IPS-NIHi11 (cell line): Measurements from ENCODE around the gene FAXC.
"Not testable (repeated sequence)": the region's sequence is repeated elsewhere in the genome, so short reads cannot be mapped to it uniquely, and the experiment has no call there.

ENCODE experiments used
- DNase-seq: peaks from one replicate; pipeline ENCODE4 v3.0.0; 2012; ENCODE audit warnings: mixed read lengths, low spot score

FAXC gene

DNA sequence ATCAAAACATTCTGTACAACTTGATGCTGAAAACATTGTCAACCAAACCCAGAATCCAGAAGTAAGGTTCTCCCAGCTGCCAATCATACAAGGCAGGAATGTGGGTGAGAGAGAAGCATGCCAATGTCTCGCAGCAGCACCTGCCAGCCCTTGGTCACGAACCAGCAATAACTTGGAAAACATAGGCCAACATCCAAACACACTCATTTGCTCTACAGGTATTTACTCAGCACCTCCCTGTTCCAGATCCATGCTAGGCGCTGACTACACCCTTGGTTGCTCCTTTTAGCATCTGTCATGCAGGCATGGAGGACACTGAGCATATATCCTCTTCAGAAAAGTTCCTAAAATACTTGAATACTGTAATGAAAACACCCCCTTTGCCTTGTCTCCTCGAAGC, 63.6 kb downstream of the FAXC start:
- DNase-seq = no peak

DNA sequence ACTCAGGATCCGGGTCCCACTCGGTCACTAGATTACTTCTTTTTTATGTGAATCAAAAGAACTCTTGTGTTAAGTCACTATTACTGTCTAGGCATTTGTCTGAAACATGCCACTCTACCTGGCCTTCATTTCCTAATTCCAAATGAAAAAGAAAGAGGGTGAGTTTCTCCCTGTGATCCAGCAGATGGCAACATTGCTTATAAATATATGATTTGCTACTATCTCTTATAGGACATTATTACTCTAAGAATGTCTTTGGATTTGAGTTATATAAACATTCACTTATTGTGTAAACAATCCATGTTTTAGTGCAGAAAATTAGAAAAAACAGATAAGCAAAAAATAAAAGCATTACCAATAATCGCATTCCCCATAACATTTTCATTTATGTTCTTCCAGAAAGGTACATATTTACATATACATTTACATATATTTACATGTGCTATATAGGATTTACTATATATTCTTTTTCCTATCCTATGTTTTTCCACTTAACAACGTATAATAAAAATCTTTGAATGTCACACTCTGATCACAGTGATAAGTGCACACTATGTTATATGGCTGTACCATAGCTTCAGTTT, 66.9 kb downstream of the FAXC start:
- peak; percentile 18 for DNase-seq

DNA sequence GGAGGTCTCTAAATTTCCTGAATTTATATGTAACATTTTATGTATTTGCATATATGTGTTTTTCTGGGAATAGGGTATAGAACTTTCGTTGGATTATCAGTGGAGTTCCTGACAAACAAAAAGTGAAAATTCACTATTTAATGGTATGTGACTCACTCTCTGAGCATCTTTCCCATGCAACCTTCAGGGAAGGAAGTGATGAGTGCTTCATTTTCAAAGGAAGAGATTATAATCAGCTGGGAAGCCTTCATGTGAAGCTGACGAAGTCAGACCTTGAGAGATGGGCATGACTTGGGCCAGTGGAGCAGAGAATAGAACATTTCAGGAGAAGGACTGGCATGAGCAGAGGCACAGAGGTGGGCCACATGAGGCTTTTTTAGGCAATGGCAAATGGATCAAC, 72.7 kb downstream of the FAXC start:
- DNase-seq = no peak

DNA sequence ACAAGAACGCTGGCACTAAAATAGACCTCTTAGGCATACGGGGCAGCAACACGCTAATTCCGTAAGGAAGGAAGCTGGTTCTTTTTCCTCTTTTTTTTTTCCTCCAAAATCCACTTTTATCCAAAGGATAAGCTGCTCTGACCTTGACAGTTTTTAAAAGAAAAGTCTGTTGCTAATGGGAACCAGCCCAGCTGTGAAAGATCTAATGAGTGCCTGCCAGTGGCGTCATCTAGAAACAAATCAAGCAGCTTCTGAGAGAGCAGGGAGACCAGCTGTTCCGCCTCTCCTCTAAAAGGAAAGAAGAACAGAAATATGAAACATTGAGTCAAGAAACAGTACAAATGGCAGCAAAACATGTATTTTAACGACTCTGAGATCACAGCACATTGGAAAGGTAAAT, 78.6 kb downstream of the FAXC start:
- DNase-seq = no peak

DNA sequence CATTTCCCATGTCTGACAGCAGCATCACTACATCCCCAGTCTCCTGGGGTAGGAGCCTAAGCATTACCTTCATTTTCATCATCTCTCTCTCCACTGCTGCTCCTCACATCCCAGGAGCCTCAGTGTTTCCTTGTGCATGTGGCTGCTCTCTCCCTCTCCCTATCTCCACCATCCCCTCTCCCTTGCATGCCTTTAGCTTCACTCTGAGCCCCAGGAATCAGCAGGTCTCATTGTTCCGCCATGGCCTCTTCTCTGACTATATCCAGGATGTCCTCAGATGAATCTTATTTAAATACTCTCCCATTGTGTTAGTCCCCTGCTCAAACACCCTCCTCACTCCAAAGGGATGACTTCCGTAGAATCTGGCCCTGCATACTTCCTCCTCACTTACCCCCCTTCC, 79.4 kb downstream of the FAXC start:
- DNase-seq = no peak

DNA sequence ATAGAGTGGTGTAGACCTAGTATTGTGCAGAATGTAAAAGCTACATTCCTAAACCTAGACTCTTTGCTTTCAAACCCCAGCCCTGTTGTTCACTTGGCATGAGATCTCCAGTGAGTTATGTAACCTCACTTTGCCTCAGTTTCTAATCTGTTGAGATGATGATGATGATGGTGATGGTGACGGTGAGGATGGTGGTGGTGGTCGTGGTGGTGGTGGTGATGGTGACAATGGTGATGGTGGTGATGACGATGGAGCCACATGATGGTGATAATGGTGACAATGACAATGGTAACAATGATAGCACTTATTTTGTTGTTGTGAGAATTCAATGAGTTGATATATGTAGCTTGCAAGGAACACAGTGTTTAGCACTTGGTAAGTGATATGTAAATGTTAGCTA, 80.3 kb downstream of the FAXC start:
- no peak for DNase-seq

DNA sequence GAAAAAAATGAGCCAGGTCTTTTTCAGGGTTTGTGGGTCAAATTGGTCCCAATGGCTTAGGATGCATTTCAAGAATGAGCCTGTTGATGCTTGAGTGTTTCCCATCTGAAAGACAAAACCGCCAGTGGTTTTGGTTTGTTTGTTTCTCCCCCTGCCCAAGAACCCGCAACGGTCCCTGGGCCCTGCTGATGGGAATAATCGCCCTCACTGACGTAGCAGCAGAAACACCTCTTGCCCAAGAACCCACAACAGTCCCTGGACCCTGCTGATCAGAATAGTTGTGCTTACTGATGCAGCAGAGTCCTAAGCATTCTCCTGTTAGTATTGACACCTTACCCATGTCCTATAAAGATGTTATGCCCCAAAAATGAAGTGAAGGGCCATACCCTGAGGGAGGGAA, 82.5 kb downstream of the FAXC start:
- DNase-seq = not testable (repeated sequence)

DNA sequence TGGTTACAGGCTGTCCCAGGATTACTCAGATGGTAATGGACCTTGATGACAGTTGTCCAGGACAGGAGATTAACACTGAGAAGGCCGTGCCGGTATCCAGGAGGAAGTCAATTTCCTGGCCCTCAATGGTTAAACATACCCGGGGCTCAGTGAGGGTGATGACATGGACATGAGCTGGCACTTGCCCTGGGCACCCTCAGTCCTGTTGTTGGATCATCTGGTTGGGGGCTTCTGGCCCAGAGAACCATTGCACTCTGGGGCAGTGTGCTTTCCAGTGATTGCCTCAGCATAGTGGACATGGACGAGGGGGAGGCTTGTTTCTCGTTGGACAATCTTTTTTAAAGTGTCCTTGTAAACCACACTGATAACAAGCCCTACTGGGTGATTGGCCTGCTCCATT, 84.0 kb downstream of the FAXC start:
- DNase-seq = not testable (repeated sequence)

DNA sequence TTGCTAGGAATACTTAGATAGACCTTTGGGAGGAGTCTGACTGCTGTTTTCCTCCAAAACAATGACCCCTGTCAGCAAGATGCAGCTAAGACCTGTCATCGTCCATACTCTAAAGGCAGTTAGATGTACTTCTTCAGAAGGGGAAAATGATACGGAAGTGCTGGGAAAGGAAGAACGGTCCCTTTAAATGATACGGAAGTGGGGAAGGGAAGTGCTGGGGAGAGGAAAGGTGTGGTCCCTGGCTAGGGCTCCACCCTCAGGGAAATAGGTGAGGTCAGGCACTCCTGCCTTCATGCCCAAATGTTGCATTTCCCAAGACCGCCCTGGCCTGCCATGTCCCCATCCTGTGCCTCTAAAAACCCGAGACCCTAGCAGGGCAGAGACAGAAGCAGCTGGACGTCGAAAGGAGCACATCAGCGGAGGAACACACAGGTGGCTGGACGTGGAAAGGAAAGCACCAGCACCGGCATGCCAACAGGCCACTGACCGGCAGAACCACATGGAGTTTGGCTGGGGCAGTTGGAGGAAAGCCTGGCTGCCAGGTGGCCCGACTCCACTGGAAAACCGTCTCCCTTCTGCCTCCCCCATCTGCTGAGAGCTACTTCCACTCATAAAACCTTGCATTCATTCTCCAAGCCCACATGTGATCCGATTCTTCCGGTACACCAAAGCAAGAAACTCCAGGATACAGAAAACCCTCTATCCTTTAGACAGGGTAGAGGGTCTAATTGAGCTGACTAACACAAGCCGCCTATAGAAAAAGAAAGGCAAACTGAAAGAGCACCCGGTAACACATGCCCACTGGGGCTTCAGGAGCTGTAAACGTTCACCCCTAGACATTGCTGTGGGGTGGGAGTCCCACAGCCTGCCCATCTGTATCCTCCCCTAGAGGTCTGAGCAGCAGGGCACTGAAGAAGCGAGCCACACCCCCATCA, 94.6 kb downstream of the FAXC start:
- DNase-seq = no peak

DNA sequence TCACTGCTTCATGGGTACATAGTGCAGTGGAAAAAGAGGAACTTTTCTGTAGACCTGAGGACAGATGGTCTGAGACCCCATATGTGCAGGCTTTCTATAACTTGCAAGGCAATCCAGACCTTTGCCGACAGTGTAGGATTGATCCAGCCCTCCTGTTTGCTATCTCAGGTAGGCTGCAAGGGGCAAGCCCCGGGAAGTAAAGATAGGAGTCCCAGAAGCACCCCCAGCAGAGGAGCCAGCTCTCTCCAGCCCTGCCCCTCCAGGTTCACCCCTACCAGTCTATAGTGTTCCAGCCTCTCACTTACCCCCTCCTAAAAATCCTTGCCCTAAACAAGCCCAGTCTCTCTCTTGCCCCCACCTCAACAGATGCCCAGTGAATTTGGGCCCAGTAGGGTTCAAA, 96.2 kb downstream of the FAXC start:
- DNase-seq = no peak

DNA sequence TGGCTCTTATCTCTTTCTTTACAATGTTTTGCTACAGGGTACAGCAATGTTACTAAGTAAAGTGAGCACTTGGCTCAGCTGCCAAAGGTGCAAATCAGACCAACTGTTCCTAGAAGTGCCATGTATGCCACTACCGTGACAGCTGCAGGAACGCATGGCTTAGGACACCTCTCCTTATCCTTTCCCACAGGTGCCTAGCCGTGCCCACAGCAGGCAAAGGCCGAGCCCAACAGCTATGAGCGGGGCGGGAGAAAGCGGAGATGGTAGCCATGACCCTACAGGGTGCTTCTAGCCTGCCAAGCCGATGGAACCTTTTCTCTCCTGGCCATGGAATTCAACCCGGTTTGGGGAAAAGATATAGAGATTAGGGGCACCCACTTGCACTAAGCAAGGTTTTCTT, 97.1 kb downstream of the FAXC start:
- no peak for DNase-seq

DNA sequence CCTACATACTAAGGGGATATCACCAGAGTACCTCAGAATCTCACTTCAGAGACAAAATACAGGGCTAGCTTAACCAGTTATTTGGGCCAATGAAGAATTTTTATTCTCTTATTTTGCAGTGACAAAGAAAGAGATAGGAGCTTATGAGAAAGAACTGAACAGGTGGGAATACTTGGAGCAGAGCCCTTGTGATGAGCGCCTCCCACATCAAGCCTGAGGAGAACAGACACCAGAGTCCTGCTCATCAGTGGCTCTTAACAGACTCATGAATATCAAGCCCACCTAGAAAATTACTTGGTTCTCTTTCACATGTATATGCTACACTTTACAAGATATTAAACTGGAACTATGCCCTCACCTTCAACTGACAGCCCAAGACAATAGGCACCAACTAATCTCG, 99.0 kb downstream of the FAXC start:
- no peak for DNase-seq

DNA sequence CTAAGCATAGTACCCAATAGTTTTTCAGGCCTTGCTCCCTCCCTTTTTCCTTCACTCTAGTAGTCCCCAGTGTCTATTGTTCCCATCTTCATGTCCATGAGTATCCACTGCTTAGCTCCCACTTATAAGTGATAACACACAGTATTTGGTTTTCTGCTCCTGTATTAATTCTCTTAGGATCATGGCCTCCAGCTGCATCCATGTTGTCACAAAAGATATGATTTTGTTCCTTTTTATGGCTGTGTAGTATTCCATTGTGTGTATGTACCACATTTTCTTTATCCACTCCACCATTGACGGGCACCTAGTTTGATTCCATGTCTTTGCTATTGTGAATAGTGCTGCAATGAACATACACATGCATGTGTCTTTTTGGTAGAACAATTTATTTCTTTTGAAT, 102.9 kb downstream of the FAXC start:
- DNase-seq = no peak

DNA sequence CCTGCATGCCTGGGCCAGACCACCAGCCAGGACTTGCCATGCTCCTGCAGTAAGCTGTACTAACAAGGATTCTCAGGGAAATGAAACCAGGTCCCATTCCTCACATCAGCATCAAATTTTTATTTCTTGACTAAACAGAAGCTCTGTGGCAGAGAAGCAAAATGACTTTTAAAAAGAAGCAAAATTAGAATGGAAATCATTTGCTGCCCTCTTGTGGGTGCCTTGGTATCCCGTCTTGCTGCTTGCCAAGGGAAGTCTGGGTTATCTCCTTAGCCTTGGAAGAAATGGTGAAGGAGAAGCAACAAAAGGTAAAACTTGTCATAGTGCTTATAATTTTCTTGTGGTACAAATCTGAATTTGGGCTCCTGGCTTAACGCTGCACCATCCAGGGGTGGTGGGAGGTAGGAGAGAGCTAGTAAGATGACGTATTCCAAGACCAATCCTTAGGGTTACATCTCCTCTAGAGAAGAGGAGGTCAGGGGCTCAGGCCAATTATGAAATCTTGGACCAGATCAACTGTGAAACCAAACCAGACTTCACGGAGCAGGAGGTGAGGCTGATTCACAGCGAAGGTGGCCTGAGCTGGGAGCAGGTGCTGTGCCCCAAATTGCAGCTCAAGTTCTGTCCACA, 107.5 kb downstream of the FAXC start:
- peak; percentile 61 for DNase-seq

DNA sequence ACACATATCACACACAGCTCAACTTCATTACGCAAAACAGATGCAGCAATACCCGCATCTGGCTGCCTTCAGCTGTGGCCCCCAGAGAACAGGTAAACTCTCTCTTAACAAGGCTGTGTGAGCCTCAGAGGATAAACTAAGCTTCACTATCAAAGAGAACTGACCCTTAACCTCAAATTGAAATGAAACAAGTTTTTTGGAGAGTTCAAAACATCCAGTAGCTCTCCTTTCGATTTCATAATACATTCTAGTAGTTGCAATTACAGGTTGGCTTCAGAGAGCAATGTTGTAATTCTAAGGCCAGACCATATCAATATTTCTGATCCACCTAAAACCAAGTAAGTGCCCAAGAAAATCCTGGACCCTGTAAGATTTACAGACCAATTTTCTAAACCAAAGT, 113.5 kb downstream of the FAXC start:
- no peak for DNase-seq

DNA sequence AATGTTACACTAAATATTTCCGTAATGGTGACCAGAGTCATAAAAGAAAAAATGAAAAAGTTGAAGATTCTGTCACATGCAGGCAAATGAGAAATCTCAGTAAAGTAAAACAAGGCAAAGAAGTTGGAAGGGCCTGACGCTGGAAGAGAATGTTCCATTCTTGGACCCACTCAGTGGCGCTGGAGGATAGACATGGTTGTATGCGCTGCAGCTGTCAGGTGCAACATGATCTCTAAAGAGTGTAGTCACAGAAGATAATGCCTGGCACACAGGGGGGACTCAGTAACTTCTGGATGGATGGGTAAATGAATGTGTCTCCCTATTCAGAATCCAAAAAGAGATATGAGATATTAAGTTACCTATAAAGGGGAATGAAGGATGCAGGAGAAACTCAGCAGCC, 116.3 kb downstream of the FAXC start:
- no peak for DNase-seq

DNA sequence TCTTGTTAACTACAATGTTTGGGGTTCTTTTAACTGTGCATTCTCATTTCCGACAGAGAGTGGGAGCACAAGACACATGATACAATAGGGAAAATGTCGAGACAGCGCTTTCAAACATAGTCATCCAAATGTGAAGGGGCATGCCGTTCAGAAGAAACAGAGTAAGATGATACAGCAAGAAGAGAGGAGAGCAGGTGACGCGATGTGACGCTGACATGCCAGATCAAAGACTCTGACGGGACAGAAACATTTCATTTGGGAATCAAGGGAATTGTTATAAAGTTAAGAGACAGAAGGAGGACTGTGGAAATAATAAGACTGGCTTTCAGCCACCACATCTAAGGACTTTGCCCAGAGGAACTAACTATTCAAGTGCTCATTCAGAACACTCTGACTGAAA, 117.4 kb downstream of the FAXC start:
- DNase-seq = no peak

DNA sequence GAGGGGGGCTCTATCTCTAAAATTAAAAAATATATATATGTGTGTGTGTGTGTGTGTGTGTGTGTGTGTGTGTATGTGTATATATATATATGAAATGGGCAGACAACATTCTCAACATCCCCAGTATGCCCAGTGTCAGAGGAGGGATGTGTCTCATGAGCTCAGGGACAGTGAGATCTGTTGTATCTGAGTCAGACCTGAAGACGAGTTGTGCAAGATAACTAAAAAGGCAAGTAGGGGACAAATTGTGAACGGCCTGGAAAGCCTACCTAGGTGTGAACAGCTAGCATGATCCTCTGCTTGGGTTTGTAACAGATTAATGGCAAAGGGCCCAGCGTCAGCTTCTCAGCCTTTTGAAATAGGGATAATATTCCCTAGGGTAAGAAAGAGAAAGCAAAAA, 124.3 kb downstream of the FAXC start:
- DNase-seq = no peak
